NOMO-1 (cell line): ENCODE measurements around the gene ALDH1L1.

Experiments
- DNase-seq, 2 experiments: peaks; one replicate each; lab custom pipeline; 2025; ENCODE audit not compliant: unreplicated experiment in 2 of 2; lab: John Stamatoyannopoulos, UW

ALDH1L1 gene

GRCh38 chr3:126060613-126061145 lies 119.7 kb downstream of the ALDH1L1 start:
- no peak for DNase-seq

- DNase-seq, result no peak
Measured at GRCh38 chr3:126058666-126059065, 121.7 kb downstream of the ALDH1L1 start.

DNA sequence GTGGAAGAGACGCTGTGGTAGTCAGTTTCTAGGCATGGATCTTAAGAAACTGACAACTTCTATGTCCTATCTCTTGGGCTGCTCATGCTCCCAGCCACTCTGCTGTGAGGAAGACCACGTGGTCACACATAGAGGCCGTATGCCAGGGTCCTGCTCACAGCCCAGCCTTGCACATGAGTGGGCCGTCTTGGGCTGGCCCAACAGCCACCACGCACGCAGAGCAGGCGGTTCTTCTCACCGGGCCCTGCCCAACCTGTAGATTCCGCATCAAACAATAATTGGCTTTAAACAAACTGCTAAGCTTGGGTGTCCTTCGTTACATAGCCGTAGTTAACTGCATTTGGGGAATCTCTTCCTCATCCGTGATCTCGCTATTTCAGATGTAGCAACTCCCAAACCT lies 122.5 kb downstream of the ALDH1L1 start:
- DNase-seq, result no peak

DNA sequence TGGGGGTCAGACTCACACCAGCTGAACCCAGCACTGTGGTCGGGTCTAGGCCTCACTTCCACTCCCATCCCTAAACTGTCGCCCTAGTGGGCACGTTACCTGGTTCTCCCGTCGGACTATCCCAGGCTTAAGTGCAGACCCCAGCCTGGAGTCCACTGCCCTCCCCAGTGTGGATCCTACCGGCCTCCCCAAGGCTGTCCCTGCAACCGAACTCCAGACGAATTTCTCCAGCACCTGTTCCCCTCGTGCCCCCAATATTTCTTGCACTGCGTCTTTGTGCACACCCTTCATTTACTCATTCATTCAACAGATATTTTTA lies 122.9 kb downstream of the ALDH1L1 start:
- no peak for DNase-seq

- no peak for DNase-seq
Measured at GRCh38 chr3:126056681-126057500, 123.5 kb downstream of the ALDH1L1 start.

GRCh38 chr3:126056088-126056487 lies 124.3 kb downstream of the ALDH1L1 start:
- DNase-seq, result no peak

GRCh38 chr3:126054870-126055269 lies 125.5 kb downstream of the ALDH1L1 start:
- DNase-seq, result no peak

- DNase-seq, result no peak
Measured at GRCh38 chr3:126053949-126054569, 126.3 kb downstream of the ALDH1L1 start.
